B cell (primary cell): ENCODE data around the gene PRSS56. TPM values are rescaled to one million over a fixed set of nuclear protein-coding genes. Genes with fewer than 3 reads are reported as not detected.

Experiments
- ATAC-seq: fragments of 200-7000 bp; cut with Tn5 transposase; one replicate; pipeline ENCODE4 v1.10.0; 2021; ENCODE audit warnings: low read depth, mild to moderate bottlenecking, moderate number of reproducible peaks, moderate library complexity
- CTCF ChIA-PET: fragments of 350-600 bp; sonication (Branson Sonifier 250); formaldehyde crosslinking; loops from one replicate; lab custom pipeline; 2021; ENCODE audit warnings: antibody characterized with exemption, inconsistent platforms; lab: Charles Lee
- POLR2A ChIA-PET: fragments of 350-600 bp; sonication (Branson Sonifier 250); formaldehyde crosslinking; loops from one replicate; lab custom pipeline; 2021; ENCODE audit warnings: antibody characterized with exemption; lab: Charles Lee
- DNase-seq: peaks from one replicate; pipeline ENCODE4 v3.0.0; 2013
- H2AFZ ChIP-seq: 2 replicates; pipeline ENCODE4 v1.6.1; 2012; ENCODE audit warnings: mild to moderate bottlenecking, low read depth, low read length; ENCODE audit not compliant: insufficient read depth, poor library complexity, severe bottlenecking
- H3K27ac ChIP-seq, 2 donors: 1 replicate in 1 of 2; 2 replicates in 1 of 2; pipeline ENCODE4 v1.5.1; 2012 to 2013; ENCODE audit warnings: low read length in 2 of 2, mild to moderate bottlenecking in 2 of 2, moderate library complexity in 1 of 2
- H3K27me3 ChIP-seq, 4 experiments: fragments of 200-600 bp in 1 of 4; sonication (generic) in 1 of 4; replicated peaks in 1 of 4; 1 replicate in 2 of 4; 2 replicates in 2 of 4; pipeline versions ENCODE4 v1.6.1 to v1.7.0; 2013 to 2016; ENCODE audit warnings: low read length in 3 of 4, mild to moderate bottlenecking in 2 of 4, mixed read lengths in 1 of 4, moderate library complexity in 1 of 4; ENCODE audit not compliant: insufficient read depth in 4 of 4, control insufficient read depth in 3 of 4; ENCODE audit errors: control extremely low read depth in 1 of 4
- H3K36me3 ChIP-seq, 2 experiments: replicated peaks in 1 of 2; 1 replicate in 1 of 2; 2 replicates in 1 of 2; pipeline versions ENCODE4 v1.6.1 to v1.7.1; 2013; ENCODE audit warnings: low read length in 1 of 2; ENCODE audit not compliant: insufficient read depth in 2 of 2, control insufficient read depth in 1 of 2; ENCODE audit errors: control extremely low read depth in 1 of 2, extremely low read depth in 1 of 2
- H3K4me1 ChIP-seq, 2 donors: fragments of 200-600 bp in 1 of 2; sonication (generic) in 1 of 2; 1 replicate in 1 of 2; 2 replicates in 1 of 2; pipeline versions ENCODE4 v1.5.1 to v1.6.1; 2013 to 2017; ENCODE audit warnings: low read length in 2 of 2; ENCODE audit not compliant: control insufficient read depth in 2 of 2, insufficient read depth in 2 of 2
- H3K4me2 ChIP-seq: replicated peaks from 2 replicates; pipeline ENCODE3; 2012; ENCODE audit warnings: mild to moderate bottlenecking, low read depth, low read length; ENCODE audit not compliant: poor library complexity, severe bottlenecking
- H3K4me3 ChIP-seq, 5 experiments: fragments of 200-600 bp in 1 of 5; sonication (generic) in 1 of 5; 1 replicate in 3 of 5; 2 replicates in 2 of 5; pipeline versions ENCODE4 v1.5.1 to v1.7.0; 2011 to 2016; ENCODE audit warnings: low read length in 4 of 5, mild to moderate bottlenecking in 4 of 5, low read depth in 2 of 5, control low read depth in 1 of 5, moderate library complexity in 1 of 5; ENCODE audit not compliant: insufficient read depth in 1 of 5; ENCODE audit errors: control extremely low read depth in 1 of 5, extremely low read depth in 1 of 5
- H3K79me2 ChIP-seq: fragments of 200-600 bp; sonication (generic); one replicate; pipeline ENCODE4 v1.6.0; 2016; ENCODE audit warnings: low read length; ENCODE audit not compliant: control insufficient read depth, insufficient read depth
- H3K9ac ChIP-seq: fragments of 200-600 bp; sonication (generic); 2 replicates; pipeline ENCODE4 v1.6.1; 2017; ENCODE audit warnings: mild to moderate bottlenecking, low read length, moderate library complexity
- H3K9me3 ChIP-seq, 3 donors: one replicate each; pipeline versions ENCODE4 v1.6.1 to v1.7.1; 2013; ENCODE audit warnings: low read length in 2 of 3; ENCODE audit not compliant: control insufficient read depth in 2 of 3, insufficient read depth in 1 of 3; ENCODE audit errors: control extremely low read depth in 1 of 3
- H4K20me1 ChIP-seq: 2 replicates; pipeline ENCODE4 v1.6.0; 2012; ENCODE audit warnings: mild to moderate bottlenecking, low read length; ENCODE audit not compliant: insufficient read depth, control insufficient read depth, poor library complexity, severe bottlenecking
- H3K27ac Mint-ChIP-seq: one replicate; pipeline ENCODE4 v1.8.0; 2021; ENCODE audit warnings: mixed read lengths
- H3K27me3 Mint-ChIP-seq: one replicate; pipeline ENCODE4 v1.8.0; 2021; ENCODE audit warnings: mixed read lengths
- H3K4me1 Mint-ChIP-seq: one replicate; pipeline ENCODE4 v1.8.0; 2021; ENCODE audit warnings: mixed read lengths
- H3K4me3 Mint-ChIP-seq: one replicate; pipeline ENCODE4 v1.8.0; 2021; ENCODE audit warnings: mixed read lengths
- H3K9me3 Mint-ChIP-seq: one replicate; pipeline ENCODE4 v1.8.0; 2022; ENCODE audit warnings: mixed read lengths; ENCODE audit not compliant: insufficient read depth
- EZH2 ChIP-seq: IDR thresholded peaks from 2 replicates; pipeline ENCODE4 v1.6.1; 2012; ENCODE audit warnings: borderline replicate concordance, low read depth, mild to moderate bottlenecking, moderate library complexity, low read length; ENCODE audit not compliant: insufficient read depth, poor library complexity, severe bottlenecking
- WGBS: methylation state at CpG from one replicate; pipeline ENCODE4 v1.1.5; 2013; ENCODE audit warnings: missing lambda C conversion rate; ENCODE audit not compliant: insufficient coverage; 5-methylcytosine and 5-hydroxymethylcytosine counted together
- intact Hi-C: fragments of 100-400 bp; cut with micrococcal nuclease; formaldehyde crosslinking; loops from one replicate; pipeline ENCODE4 v1.10.0; 2022
- polyA plus RNA-seq: library from polyadenylated mRNA; depleted of rRNA; stranded (reverse); fragments of >200 nt; gene quantifications from 2 replicates; pipeline ENCODE4 v1.2.3, GENCODE V29; 2012
- total RNA-seq, 2 donors: library from RNA; stranded (reverse); fragments of 120-200 nt in 1 of 2; gene quantifications; 1 replicate in 1 of 2; 2 replicates in 1 of 2; pipeline versions ENCODE4 v1.2.3 to v1.2.4, GENCODE V29; 2013 to 2022
- TF ChIP-seq, protein P1 (sequence below): fragments of 200-600 bp; IDR thresholded peaks from one replicate; pipeline ENCODE4 v1.8.0; 2022; ENCODE audit warnings: antibody characterized with exemption, mild to moderate bottlenecking

The PRSS56 gene
- total and polyA plus RNA-seq, 2 donors (not counting 1 experiment from before 2014, with no cell fraction given), result not detected

DNA sequence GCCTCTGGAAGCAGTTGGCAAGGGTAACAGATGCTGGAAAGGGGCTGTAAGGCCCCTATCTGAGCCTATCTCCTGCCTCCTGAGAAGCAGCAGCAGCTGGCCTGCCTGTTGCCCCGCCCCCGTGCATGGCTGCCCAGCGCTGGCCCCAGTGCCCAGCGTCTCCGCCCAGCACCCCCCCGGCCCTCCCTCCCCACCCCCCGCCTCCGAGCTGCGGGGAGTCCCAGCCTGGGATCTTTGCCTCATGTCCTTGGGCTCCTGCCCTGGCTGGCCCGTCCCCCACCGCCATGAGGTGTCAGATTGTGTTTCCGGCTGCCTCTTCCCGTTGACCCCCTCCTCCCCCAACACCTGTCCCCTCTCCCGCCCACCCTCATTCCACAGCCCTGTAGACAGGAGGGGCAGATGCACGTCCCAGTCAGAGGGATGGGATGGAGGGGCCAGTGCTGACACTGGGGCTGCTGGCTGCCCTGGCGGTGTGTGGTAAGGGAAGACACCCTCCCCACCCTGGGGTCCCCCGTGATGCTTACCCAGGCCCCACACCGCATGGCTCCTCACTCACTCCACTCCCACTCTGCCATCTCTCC, 5.7 kb downstream of the PRSS56 start, which contains the start of gene CHRND:
Gene CHRND (plus strand): TSS at position 370 of the 581 bp plus-strand sequence. CDS start 56 bp downstream, at position 426.
- intact Hi-C loops, result no loop called here
- H3K27ac ChIP-seq, result no peak within 1 kb of the TSS

More for the DNA sequence above, 5.7 kb downstream of the PRSS56 start, which contains the start of gene CHRND:
- Mint-ChIP-seq H3K27ac (no peak within 1 kb of the TSS), H3K27me3 (peaks cover 43% of the 10 kb centered on the region), H3K4me3 (no peak within 1 kb of the TSS), H3K4me1 (peaks cover 17% of the 10 kb centered on the region), H3K9me3 (no peaks in the 10 kb centered on the region)
- Histone ChIP-seq H3K4me2 (no peak within 1 kb of the TSS), H3K79me2 (no peaks in the 10 kb centered on the region), H3K9ac (no peak within 1 kb of the TSS), H4K20me1 (no peaks in the 10 kb centered on the region), H2AFZ (no peak within 1 kb of the TSS), H3K4me1 (peaks cover 30 to 32% of the 10 kb centered on the region in 2 donors), H3K27me3 (peaks cover 0 to 45% (median 22%) of the 10 kb centered on the region in 4 experiments), H3K4me3 (no peak within 1 kb of the TSS), H3K9me3 (peaks cover 0 to 16% (median 0%) of the 10 kb centered on the region in 3 donors), H3K36me3 (no peaks in the 10 kb centered on the region)
- 38% methylated on average over 8 of the region's 18 CpGs for WGBS
- no peak for ATAC-seq
- TF ChIP-seq EZH2, result no peak
- TF ChIP-seq, protein P1, sequence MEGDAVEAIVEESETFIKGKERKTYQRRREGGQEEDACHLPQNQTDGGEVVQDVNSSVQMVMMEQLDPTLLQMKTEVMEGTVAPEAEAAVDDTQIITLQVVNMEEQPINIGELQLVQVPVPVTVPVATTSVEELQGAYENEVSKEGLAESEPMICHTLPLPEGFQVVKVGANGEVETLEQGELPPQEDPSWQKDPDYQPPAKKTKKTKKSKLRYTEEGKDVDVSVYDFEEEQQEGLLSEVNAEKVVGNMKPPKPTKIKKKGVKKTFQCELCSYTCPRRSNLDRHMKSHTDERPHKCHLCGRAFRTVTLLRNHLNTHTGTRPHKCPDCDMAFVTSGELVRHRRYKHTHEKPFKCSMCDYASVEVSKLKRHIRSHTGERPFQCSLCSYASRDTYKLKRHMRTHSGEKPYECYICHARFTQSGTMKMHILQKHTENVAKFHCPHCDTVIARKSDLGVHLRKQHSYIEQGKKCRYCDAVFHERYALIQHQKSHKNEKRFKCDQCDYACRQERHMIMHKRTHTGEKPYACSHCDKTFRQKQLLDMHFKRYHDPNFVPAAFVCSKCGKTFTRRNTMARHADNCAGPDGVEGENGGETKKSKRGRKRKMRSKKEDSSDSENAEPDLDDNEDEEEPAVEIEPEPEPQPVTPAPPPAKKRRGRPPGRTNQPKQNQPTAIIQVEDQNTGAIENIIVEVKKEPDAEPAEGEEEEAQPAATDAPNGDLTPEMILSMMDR, result no peak
- ChIA-PET CTCF (interaction anchor here (0.6 kb wide), 1 partner anchor 647 kb away, joined by 5 read pairs; no protein-coding TSS in a partner anchor), POLR2A (no interaction called here)
- DNase-seq, result no peak
